Mesangial cell (primary cell): ENCODE data around the gene SCAMP3. TPM values are rescaled to one million over a fixed set of nuclear protein-coding genes. Genes with fewer than 3 reads are reported as not detected.

ENCODE experiments used
- total RNA-seq: library from RNA; depleted of rRNA; stranded (reverse); fragments of >200 nt; gene quantifications from 2 replicates; pipeline ENCODE4 v1.2.3, GENCODE V29; 2015

SCAMP3 gene
- 116 and 121 TPM in 2 replicates for total RNA-seq

DNA sequence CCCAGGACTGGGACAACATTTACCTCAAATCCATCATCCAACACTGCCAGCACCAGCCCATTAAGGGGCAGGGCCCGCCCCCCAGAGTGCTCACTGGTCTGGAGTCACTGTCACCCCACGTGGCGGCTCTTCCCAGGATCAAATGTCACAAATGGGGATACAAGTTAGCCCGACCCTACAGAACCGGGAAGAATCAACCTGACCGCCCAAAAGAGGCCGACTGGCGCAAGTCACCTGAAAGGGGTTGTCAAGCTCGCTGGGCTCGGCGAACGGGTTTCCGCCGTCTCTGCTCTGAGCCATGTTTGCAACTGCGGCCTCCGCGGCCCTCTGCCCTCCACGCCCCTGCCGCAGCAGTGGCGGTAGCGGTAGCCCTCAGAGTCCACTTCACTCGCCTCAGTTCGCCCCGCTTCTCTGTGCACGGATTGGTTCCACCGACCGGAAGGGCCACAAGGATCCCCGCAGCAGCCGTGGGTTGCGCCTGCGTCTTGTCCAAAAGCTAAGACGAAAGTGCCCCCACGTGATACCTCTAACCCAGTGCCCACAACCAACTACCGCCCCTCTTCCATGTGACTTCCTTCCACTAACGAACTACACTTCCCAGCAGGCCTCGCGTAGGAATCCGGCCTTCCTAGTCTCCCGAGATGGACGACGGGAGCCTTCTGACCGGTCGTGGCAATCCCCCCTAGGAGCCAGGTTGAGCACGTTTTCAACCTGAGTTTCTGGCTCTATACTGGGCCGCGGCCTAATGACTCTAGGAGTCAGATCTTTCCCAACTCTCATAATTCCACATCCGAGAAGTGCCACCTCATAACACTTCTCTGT lies at the start of gene SCAMP3:
Gene SCAMP3 (minus strand): TSS at position 509 of the 822 bp plus-strand sequence. CDS start 209 bp downstream, at position 300.

DNA sequence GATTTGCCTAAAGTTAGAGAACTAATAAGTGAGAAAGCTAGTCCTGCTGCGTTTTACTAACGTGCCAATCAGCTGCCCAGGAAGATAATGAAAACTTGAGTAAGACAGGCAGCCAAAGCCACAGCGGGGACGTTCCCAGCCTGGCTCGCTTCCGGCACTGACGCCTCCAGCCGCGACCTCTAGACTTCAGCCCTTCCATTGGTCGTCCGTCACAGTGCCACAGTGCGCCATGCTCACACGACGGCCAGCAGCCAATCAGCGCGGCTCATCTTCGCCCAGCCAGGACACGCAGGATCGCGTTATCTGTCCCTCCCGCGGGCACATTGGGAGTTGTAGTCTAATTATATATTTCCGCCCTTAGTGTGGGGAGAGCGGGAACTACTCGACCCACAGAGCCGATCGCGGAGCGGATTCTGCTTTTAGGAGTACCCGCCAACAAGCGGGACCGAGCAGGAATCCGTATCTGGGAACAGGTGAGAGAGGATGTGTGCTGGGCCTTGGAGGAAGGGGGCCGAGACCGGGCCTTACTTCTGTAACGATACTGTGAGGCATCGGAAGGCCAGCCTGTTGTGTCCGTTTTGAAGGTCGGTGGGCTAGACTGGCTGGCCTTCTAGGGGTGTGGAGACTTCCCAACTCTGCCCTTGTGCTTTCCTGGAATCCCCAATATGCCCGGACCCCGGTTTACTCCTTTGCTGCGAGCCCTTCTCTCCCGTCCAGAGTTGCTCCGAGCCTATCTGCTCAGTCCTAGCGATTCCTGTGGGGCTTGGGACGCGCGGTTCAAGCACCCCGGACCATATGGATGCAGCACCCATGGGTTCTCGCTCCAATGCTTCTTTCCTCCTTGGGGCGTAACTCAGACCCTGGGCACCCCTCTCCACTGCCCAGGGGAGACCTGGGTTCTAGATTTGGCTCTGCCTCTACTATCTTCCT lies 46.6 kb upstream of the SCAMP3 start, which contains the start of gene FDPS:
Gene FDPS (plus strand): TSS at position 374 of the 930 bp plus-strand sequence. CDS start 924 bp downstream, outside the sequence.

DNA sequence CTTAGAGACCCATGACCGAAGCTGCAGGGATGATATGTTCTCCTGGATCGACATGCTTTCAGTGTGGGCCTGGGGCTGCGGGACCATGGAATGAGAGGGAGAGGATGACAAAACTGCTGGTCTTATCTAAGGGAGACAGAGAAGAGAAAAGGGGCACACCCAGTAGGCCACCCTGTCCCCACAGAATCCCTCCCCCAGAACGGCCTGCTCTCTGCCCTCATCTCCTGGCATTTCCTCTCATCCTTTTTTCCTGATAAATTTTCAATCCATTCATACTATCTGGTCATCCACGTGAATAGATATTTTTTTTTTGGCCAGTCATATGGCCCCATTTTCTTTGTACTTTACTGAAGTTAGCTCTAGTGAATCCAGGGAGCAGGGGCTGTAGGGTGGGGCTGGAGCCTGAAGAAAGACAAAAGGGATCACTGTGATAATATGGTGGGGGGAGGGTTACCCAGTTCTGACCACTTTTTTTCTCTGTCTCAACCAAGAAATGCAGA lies 39.2 kb upstream of the SCAMP3 start, which contains the start of gene PKLR:
Gene PKLR (minus strand): TSS at position 97 of the 500 bp plus-strand sequence. CDS start 43 bp downstream, at position 54.

DNA sequence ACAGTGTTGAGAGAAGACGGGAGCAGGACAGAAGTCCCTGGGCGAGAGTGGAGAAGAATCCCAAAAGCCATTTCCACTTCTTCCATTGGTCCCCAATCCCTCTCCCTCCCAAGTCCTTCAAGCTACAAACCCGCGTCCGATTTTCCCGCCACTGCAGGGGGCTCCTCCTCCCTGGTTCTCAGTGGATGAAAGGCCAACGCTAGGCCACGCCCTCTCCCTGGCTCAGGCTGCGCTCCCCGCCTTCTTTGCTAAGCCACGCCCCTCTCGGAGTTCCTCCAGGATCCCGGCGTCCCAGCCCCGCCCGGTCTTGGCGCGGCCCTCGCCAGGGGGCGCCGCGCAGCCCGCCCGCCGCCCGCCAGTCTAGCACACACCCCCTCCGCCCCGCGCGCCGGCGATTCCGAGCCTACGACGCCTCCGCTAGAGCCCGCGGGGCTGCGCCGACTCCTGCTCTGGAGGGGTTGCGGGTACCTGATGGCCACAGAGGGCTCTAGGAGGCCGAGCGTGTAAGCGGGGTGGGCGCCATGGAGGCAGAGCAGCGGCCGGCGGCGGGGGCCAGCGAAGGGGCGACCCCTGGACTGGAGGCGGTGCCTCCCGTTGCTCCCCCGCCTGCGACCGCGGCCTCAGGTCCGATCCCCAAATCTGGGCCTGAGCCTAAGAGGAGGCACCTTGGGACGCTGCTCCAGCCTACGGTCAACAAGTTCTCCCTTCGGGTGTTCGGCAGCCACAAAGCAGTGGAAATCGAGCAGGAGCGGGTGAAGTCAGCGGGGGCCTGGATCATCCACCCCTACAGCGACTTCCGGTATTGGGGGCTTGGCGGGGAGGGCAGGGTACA lies 15.1 kb upstream of the SCAMP3 start, which contains the start of gene HCN3:
Gene HCN3 (plus strand): TSS at position 394 of the 832 bp plus-strand sequence. CDS start 128 bp downstream, at position 522.

DNA sequence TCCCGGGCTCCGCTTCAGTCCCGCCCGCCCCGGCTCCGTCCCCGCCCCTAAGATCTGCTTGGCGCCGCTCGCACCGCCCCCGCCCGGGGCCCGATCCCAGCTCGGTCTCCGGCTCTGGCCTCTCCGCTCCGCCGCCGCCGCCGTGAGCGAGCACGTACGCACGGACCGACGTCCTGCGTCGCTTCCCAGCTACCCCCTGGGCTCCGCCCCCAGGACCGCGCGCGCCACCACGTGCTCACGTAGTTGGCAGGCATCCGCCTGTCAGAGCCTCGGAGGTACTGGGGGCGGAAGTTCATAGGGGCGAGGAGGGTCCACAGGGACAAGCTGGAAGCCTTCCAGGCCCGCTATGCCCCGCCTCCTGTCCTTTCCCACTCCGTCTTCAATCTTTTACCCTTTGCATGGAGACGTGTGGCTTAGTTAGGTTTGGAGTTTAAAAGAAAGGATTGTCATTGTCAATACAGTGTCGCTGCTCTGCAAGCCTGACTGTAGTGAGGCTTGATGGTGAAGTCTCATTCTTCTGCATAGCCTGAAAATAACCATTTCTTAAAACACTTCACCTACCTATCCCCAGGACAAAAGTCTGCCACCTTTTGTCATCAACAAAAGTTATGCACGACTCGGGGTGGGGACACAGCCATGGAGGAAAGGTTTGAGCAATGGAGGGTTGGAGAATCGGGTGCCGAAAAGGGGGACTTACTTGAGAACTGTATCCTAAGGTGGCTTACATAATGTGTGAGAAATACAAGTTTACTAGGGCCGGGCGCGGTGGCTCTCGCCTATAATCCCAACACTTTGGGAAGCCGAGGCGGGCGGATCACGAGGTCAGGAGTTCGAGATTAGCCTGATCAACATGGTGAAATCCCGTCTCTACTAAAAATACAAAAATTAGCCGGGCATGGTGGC lies 11.4 kb upstream of the SCAMP3 start, which contains the start of gene CLK2:
Gene CLK2 (minus strand): TSS at position 162 of the 903 bp plus-strand sequence. CDS start 2,527 bp downstream, outside the sequence.

DNA sequence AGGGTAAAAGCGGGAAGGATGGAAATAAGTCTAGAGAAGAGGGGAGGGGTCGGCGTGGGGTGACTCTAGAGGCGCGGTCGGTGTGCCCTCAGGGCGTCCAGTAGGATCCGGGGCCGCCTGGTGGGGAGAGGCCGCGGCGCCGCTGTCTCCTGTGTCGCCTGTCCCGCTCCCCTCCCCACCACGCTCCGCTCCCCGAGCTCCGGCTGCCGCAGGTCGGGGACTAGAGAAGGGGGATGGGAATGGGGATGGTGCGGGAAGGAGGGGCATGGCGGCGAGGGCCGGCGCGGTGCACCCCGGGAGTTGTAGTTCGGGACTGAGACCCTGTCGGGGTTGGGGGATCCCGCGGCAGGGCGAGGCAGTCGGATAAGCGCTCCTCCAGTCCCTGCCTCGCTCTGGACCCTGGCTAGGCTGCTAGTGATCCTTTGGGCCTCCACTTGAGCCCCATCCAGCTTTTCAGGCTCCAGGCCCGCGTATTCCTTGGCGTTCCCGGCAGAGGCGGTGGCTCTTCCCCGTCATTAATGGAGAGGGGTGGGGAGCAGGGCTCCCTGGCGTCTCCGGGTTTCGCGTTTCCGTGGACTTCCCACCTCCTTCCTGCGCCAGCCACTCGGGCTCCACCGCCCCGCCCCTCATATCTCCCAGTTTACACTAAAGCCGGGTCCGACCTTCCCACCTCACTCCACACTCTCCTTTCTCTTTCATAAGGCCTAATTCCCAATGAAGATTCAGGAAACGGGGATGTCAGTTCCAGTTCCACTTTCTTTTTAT lies 6.7 kb downstream of the SCAMP3 start, which contains the start of gene ENTREP3:
Gene ENTREP3 (minus strand): TSS at position 241 of the 765 bp plus-strand sequence. CDS start 606 bp downstream, outside the sequence.

DNA sequence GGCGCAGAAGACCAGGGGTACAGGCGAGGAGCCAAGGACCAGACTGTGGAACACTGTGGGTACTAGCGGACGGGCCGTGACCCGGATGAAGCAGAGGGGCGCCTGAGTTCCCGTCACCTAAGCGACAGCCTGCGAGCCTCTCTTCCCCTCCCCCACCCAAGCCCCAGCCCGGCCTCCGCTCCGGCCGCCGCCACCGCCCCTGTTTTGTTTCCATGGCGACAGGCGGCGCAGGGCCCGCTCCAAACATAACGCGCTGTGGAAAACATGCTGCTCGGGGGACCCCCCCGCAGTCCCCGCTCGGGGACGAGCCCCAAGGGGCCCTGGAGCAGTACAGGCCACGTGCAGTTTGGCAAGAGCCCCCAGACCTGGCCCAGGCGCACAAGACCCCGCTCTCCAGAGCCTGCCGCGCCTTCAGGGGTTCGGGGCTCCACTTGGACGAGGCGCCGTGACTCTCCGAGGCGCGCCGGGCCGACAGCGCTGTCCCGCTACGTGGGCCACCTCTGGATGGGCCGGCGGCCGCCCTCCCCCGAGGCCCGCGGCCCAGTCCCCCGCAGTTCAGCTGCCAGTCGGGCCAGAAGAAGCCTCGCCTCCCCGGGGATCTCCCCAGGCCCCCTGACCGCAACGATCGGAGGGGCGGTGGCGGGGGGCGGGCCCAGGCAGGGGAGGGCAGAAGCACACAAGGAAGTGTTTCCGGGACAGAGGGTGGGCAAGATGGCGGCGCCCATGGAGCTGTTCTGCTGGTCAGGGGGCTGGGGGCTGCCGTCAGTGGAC lies 53.4 kb downstream of the SCAMP3 start, which contains the start of gene MTX1:
Gene MTX1 (plus strand): TSS at position 155 of the 771 bp plus-strand sequence. CDS start 110 bp downstream, at position 265.

DNA sequence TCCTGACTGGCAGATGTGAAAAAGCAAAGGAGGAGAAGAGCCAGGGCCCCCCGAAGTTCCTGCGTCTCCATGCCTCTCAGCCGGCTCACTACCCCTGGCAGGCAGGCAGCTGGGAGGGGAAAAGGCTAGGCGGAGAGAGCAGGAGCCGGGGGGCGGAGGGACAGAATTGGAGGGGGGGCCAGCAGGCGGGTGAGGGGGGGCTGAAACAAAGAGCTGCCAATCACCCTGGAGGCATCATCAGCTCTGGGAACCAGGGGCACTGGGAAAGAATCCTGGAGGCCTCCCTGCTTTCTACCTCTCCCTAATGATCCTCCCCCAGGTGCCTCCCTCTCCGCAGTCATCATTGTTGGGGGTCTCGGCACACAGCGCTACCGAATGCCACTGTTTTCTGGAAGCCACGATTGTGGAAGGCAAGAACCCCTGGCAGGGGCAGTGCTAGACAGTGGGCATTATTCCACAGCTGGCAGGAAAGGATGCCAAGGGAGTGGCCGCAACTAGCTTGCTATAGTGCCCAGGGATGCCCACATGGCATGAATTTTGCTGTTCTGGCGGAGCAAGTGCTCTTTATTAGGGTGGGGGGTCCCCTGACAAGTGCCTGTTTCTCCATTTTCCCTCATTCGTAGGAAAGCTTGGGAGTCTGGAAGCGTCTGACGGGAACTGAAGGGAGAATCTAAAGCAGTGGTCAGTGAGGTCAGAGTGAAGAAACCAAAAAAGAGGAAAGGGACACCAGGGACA lies 54.2 kb downstream of the SCAMP3 start, which contains the start of gene THBS3:
Gene THBS3 (minus strand): TSS at position 92 of the 735 bp plus-strand sequence. CDS start 21 bp downstream, at position 71.

Other genes starting within 250 kb of the SCAMP3 start
- gene DCST2, start 228.6 kb downstream of the SCAMP3 start, total RNA-seq: 0.13 TPM in 1 of 2 replicates, not detected in the other
- not detected in 2 replicates for gene DCST1, start 228.5 kb downstream of the SCAMP3 start, total RNA-seq
- 116 and 227 TPM in 2 replicates for gene ADAM15, start 211.0 kb downstream of the SCAMP3 start, total RNA-seq
- gene EFNA4, start 198.6 kb downstream of the SCAMP3 start, total RNA-seq: 13.5 and 17.6 TPM in 2 replicates
- gene EFNA3, start 183.5 kb downstream of the SCAMP3 start, total RNA-seq: 0.98 and 4.3 TPM in 2 replicates
- 10.6 and 41.1 TPM in 2 replicates for gene EFNA1, start 134.5 kb downstream of the SCAMP3 start, total RNA-seq
- gene SLC50A1, start 126.5 kb downstream of the SCAMP3 start, total RNA-seq: 42.0 and 45.3 TPM in 2 replicates
- gene DPM3, start 121.8 kb downstream of the SCAMP3 start, total RNA-seq: 65.3 and 79.0 TPM in 2 replicates
- gene KRTCAP2, start 89.1 kb downstream of the SCAMP3 start, total RNA-seq: 239 and 262 TPM in 2 replicates
- gene TRIM46, start 88.5 kb downstream of the SCAMP3 start, total RNA-seq: 6.0 and 11.2 TPM in 2 replicates
- gene THBS3, start 54.5 kb downstream of the SCAMP3 start, total RNA-seq: 10.3 and 67.4 TPM in 2 replicates
- 113 and 146 TPM in 2 replicates for gene MTX1, start 53.7 kb downstream of the SCAMP3 start, total RNA-seq
- 28.8 and 35.4 TPM in 2 replicates for gene ENTREP3, start 6.9 kb downstream of the SCAMP3 start, total RNA-seq
- 20.0 and 23.3 TPM in 2 replicates for gene CLK2, start 11.1 kb upstream of the SCAMP3 start, total RNA-seq
- gene HCN3, start 15.1 kb upstream of the SCAMP3 start, total RNA-seq: 2.1 and 2.4 TPM in 2 replicates
- gene PKLR, start 39.1 kb upstream of the SCAMP3 start, total RNA-seq: not detected in 2 replicates
- 148 and 342 TPM in 2 replicates for gene FDPS, start 46.5 kb upstream of the SCAMP3 start, total RNA-seq
- 36.0 and 56.4 TPM in 2 replicates for gene RUSC1, start 58.5 kb upstream of the SCAMP3 start, total RNA-seq